WTC11 (cell line): ENCODE measurements around the gene BDKRB2.

Experiments used
- ZNF671 ChIP-seq: fragments of 250-450 bp; sonication (Bioruptor Pico); IDR thresholded peaks from 2 replicates; pipeline ENCODE4 v1.8.0; 2021; ENCODE audit warnings: mild to moderate bottlenecking
- TF ChIP-seq, protein P1 (sequence below): fragments of 250-450 bp; sonication (Bioruptor Pico); IDR thresholded peaks from 2 replicates; pipeline ENCODE4 v1.9.0; 2021; ENCODE audit warnings: moderate library complexity, mild to moderate bottlenecking, inconsistent platforms, borderline replicate concordance
- TF ChIP-seq, protein P2 (sequence below): fragments of 200-600 bp; IDR thresholded peaks from 2 replicates; pipeline ENCODE4 v1.8.0; 2022; ENCODE audit warnings: antibody characterized with exemption

DNA sequence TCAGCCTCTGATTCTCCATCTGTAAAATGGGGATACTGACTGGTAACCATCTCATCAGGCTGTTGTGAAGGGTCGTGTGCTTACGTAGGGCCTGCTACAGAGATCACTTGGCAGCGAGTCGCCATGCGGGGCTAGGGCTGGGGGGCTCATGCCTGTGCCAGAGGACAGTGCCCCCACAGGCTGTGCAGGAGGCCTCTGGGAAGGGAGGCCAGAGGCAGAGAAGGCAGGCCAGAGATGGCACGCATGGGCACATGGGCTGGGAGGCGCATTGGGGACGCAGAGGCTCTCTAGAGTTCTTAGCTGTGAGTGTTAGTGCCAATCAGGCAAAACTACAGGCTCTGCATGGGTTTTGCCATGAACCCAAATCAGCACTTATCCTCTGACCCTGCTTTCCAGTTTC lies 3.5 kb upstream of the BDKRB2 start:
- TF ChIP-seq, protein P1, sequence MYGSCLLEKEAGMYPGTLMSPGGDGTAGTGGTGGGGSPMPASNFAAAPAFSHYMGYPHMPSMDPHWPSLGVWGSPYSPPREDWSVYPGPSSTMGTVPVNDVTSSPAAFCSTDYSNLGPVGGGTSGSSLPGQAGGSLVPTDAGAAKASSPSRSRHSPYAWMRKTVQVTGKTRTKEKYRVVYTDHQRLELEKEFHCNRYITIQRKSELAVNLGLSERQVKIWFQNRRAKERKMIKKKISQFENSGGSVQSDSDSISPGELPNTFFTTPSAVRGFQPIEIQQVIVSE (CRISPR knock-in tag) = no peak
- TF ChIP-seq, protein P2, sequence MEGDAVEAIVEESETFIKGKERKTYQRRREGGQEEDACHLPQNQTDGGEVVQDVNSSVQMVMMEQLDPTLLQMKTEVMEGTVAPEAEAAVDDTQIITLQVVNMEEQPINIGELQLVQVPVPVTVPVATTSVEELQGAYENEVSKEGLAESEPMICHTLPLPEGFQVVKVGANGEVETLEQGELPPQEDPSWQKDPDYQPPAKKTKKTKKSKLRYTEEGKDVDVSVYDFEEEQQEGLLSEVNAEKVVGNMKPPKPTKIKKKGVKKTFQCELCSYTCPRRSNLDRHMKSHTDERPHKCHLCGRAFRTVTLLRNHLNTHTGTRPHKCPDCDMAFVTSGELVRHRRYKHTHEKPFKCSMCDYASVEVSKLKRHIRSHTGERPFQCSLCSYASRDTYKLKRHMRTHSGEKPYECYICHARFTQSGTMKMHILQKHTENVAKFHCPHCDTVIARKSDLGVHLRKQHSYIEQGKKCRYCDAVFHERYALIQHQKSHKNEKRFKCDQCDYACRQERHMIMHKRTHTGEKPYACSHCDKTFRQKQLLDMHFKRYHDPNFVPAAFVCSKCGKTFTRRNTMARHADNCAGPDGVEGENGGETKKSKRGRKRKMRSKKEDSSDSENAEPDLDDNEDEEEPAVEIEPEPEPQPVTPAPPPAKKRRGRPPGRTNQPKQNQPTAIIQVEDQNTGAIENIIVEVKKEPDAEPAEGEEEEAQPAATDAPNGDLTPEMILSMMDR = no peak
- TF ChIP-seq ZNF671 (CRISPR knock-in tag) = no peak
